ENCODE data around the gene CAMTA1.
A peak's percentile ranks its signal among the peaks of the same experiment; 100 is the strongest.

Gene CAMTA1

DNA sequence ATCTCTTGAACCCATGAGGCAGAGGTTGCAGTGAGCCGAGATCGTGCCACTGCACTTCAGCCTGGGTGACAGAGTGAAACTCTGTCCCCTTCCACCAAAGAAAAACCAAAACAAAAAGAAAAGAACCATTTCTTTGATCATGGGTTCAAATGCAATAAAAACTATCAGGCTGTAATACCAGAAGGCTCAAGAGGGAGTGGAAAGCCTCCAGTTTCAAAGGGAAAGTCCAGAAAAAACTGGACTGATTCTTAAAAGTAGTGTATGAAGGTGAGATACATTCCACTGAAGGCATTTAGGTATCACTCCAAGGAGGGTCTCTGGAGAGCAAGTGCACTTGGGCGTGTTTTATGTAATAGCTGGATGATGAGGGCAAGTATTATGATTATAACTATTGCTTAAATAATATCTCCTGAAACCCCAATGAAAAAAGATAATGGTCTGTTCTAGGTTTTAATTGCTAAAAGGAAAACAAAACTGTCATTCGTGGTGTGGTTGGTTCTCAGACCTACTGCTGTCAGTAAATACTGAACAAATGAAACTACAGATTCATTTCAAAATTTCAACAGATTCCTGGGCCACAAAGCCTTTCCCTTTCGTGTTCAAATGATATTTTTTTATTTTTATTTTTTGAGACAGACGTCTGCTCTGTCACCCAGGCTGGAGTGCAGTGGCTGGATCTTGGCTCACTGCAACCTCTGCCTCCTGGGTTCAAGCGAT, 6.0 kb upstream of the CAMTA1 start:
- DNase-seq (ENCODE audit: low spot score) (no peak), FAIRE-seq (no peak)

DNA sequence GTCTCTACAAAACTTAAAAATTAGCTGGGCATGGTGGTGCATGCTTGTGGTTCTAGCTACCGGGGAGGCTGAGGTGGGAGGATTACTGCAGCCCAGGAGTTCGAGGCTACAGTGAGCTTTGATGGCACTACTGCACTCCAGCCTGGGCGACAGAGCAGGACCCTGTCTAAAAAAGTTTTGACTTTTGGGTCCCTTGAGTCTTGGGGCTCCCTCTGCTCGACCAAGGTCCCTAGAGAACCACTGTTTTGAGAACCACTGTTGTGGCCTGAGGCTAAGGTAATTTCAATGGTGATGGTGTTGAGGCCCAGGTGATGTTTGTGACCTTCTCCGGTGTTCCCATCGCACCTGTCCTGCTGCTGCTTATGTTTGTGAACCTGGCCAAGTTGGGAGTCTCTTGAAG, 3.1 kb upstream of the CAMTA1 start:
- DNase-seq (ENCODE audit: low spot score) = no peak
- no peak for FAIRE-seq

- no peak for DNase-seq (ENCODE audit: low spot score)
- FAIRE-seq = no peak
These were observed 2.0 kb upstream of the CAMTA1 start for GRCh38 chr1:6783221-6783620.

DNA sequence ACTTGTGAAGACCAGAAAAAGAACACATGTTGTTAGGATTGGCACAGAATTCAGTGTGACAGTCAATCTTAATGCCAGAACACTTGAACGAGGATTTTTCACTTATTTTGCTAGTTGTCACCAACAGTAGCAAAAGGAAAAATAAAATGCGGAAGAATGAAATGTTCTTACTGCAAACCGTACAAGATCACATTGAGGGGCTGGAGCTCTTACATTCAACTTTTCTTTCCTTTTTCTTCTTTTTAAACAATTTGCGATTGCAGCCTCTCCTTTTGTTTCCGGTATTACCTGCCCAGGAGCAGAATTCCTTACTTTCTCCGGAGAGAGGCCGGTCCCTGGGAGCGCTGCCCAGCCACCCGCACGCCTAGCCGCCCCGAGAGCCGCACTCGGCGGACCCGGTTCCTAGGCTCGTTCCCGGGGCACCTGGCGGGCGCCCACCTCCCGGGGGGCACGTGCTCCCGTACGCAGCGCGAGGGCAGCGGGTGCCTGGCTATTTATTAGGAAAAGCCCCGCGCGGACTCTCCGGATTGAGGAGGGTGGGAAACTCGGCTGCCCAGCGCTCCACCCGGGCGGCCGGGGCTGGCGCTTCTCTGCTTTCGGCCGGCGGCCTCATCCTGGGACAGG, 1.2 kb upstream of the CAMTA1 start:
- DNase-seq (ENCODE audit: low spot score) = no peak
- no peak for FAIRE-seq

DNA sequence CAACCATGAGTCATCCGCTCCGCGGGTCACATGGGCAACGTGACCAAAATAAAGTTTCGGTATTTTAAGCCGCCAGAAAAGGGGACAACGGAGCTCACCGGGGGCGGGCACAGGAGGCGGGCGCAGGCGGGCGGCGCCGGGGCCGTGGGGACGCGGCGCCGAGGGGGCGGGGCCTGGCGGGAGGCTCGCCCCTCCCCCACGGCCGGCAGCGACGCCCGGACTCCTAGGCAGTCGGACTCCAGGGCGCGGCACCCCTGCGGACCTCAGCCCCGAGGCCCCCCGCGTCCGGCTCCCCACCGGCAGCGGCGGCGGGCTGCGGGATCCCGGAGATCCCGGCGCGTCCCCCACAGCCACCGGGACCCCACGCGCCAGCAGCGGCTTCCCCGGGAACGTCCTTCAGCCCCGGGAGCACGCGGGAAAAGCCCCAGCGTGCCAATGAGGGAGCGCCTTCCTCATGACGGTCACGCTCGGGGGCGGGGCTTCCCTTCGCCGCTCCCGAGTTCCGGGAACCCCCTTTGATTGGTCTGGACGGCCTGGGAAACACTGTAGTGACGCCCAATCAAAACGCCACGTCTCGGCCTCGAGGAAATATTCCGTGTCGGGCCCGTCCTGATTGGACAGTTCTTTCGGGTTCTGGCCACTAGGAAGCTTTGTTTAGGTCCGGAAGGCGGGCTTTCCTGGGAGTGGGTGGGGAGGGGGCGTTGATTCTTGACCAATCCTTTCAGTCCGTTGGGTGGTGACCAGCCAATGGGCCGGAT, 515 bp upstream of the CAMTA1 start:
- peak; percentile 99 for DNase-seq (ENCODE audit: low spot score)
- peak; percentile 97 for FAIRE-seq

- DNase-seq (ENCODE audit: low spot score) (no peak), FAIRE-seq (no peak)
These were observed 663 bp downstream of the CAMTA1 start for GRCh38 chr1:6785728-6786505.

- DNase-seq (ENCODE audit: low spot score) = no peak
- FAIRE-seq = no peak
These were observed 3.7 kb downstream of the CAMTA1 start for GRCh38 chr1:6788946-6789345.

- DNase-seq (ENCODE audit: low spot score) = no peak
- no peak for FAIRE-seq
These were observed 4.9 kb downstream of the CAMTA1 start for GRCh38 chr1:6790146-6790545.

GRCh38 chr1:6794164-6794563, 8.9 kb downstream of the CAMTA1 start:
- DNase-seq (ENCODE audit: low spot score) (peak; percentile 30), FAIRE-seq (peak; percentile 83)

DNA sequence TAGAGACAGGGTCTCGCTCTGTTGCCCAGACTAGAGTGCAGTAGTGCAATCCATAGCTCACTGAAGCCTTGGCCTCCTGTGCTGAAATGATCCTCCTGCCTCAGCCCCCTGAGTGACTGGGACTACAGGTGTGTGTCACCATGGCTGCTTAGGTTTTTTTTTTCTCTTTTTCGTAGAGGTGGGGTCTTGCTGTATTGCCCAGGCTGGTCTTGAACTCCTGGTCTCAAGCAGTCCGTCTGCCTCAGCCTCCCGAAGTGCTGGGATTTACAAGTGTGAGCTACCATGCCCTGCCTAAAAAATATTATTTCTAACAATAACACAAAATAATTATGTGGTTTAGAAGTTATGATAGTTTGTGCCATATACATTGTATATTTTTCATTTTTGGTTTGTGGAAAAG, 9.9 kb downstream of the CAMTA1 start:
- no peak for FAIRE-seq
- DNase-seq (ENCODE audit: low spot score) = no peak

GRCh38 chr1:6795661-6796060, 10.4 kb downstream of the CAMTA1 start:
- DNase-seq (ENCODE audit: low spot score) (no peak), FAIRE-seq (no peak)

- DNase-seq (ENCODE audit: low spot score) = no peak
- FAIRE-seq = no peak
These were observed 10.8 kb downstream of the CAMTA1 start for GRCh38 chr1:6796095-6796494.

DNA sequence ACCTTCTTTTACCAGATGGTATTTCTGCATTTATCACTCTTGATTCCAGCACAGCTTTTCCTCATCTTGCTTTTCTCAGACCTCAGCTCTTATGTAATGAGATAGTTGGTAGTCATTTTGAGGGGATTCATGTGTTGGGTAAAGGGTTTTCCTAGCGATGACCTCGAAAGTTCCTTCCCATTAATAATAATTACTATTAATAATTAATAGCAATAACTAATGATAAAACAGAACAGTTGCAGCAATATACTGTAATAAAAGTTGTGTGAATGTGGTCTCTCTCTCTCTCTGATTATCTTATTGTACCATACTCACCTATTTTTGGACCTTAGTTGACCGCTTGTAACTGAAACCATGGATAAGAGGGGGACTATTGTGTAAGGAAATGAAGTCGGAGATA, 14.2 kb downstream of the CAMTA1 start:
- DNase-seq (ENCODE audit: low spot score) (no peak), FAIRE-seq (no peak)

- FAIRE-seq (no peak), DNase-seq (ENCODE audit: low spot score) (no peak)
These were observed 15.5 kb downstream of the CAMTA1 start for GRCh38 chr1:6800745-6801144.

- FAIRE-seq (no peak), DNase-seq (ENCODE audit: low spot score) (no peak)
These were observed 15.9 kb downstream of the CAMTA1 start for GRCh38 chr1:6801199-6801598.

DNA sequence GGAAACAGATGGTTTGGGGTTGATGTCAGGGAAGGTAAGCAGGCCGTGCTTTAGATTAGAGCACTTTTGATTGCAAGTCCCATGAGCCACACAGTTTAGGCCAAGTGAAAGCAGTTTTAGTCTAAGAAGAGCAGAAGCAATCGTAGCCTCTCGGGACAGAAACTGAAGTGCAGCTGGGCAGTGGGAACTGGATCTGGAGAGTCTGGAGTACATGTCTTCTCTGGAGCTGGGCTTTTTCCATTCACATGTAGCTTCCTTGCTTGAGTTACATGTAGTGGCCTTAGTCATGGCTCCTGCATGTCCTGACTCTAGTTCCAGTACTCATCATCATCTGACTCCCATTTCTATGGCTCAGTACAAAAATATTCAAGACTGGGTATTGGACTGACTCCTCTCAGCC, 16.7 kb downstream of the CAMTA1 start:
- no peak for DNase-seq (ENCODE audit: low spot score)
- no peak for FAIRE-seq

GRCh38 chr1:6802454-6802853, 17.2 kb downstream of the CAMTA1 start:
- FAIRE-seq (no peak), DNase-seq (ENCODE audit: low spot score) (no peak)

GRCh38 chr1:6802893-6803292, 17.6 kb downstream of the CAMTA1 start:
- no peak for FAIRE-seq
- no peak for DNase-seq (ENCODE audit: low spot score)

DNA sequence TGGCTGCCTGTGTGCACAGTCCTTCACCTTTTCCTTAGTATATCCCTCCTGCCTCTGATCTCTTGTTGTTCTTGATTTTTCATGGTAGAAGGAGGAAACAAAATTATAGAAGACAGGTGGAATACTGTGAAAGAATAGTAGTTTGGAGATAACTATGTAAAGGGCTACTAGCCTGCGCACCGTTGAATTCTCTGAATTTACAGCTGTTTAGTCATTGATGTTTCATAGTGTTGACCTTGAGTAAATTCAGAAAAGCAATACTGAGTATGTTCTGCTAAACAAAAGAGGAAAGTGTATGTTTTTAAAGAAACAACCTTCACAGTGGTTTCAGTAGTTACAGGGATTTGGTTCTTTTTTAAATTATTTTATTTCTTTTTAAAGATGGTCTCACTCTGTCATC, 18.1 kb downstream of the CAMTA1 start:
- DNase-seq (ENCODE audit: low spot score) (no peak), FAIRE-seq (no peak)

- FAIRE-seq (no peak), DNase-seq (ENCODE audit: low spot score) (no peak)
These were observed 19.8 kb downstream of the CAMTA1 start for GRCh38 chr1:6805004-6805416.

- no peak for DNase-seq (ENCODE audit: low spot score)
- FAIRE-seq = no peak
These were observed 22.5 kb downstream of the CAMTA1 start for GRCh38 chr1:6807782-6808181.

DNA sequence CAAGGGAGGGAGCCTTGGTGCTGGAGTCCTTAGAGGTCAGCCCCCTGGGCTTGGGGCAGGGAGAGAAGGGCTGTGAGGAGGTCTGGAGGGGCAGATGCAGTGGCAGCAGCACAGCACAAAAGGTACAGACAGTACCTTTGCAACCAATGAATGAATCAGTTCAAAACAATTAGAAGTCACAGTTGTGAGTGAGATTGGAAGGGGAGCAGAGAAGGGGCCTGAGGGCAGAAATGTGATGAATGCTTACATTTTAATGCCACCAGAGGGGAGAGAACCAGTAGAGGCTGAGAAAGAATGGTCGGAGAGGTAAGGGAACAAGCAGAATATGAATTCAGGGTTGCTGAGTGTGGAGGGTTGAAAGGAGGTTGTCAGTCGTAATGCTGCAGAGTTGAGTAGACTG, 24.2 kb downstream of the CAMTA1 start:
- no peak for FAIRE-seq

More for the DNA sequence above, 24.2 kb downstream of the CAMTA1 start:
- no peak for DNase-seq (ENCODE audit: low spot score)
